ENCODE results near the gene KMT2A. TPM values are rescaled to one million over a fixed set of nuclear protein-coding genes. Genes with fewer than 3 reads are reported as not detected.
"Not testable (repeated sequence)": the region's sequence is repeated elsewhere in the genome, so short reads cannot be mapped to it uniquely, and the experiment has no call there.

Gene KMT2A
- total and polyA plus RNA-seq, 5 donors from 2014 or later: 12.1 to 179 (median 18.4) TPM

DNA sequence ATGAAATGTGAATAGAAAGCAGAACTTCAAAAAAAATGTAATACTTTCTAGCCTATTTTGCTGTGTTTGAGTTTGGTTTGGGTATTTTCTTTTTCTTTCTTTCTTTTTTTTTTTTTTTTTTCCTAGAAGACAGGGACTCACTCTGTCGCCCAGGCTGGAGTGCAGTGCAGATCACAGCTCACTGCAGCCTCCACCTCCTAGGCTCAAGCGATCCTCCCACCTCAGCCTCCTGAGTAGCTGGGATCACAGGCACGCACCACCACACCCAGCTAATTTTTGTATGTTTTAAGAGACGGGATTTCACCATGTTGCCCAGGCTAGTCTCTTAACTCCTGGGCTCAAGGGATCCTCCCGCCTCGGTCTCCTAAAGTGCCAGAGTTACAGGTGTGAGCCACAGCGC is 33.7 kb upstream of the KMT2A start:
- ATAC-seq (ENCODE audit: low read depth in 2 of 2); H3K9me3 ChIP-seq (ENCODE audit: control insufficient read depth in 2 of 2, low read length in 2 of 2); DNase-seq; H3K36me3 Mint-ChIP-seq; H3K27me3 Mint-ChIP-seq; H3K9me3 Mint-ChIP-seq; H3K27me3 ChIP-seq (ENCODE audit: control insufficient read depth, insufficient read depth, low read length): not testable (repeated sequence)
- H3K4me3 ChIP-seq (ENCODE audit: low read depth, low read length): peak overlapping the region; percentile 95
- H3K36me3 ChIP-seq (ENCODE audit: control insufficient read depth, insufficient read depth, low read length): peaks cover 31% of the 10 kb centered on the region
- peak overlapping the region; percentile 98 for H3K27ac ChIP-seq (ENCODE audit: insufficient read depth, low read length, poor library complexity, severe bottlenecking)
- H3K4me1 Mint-ChIP-seq: peaks cover 38 to 75% (median 58%) of the 10 kb centered on the region in 4 donors
- H3K27ac Mint-ChIP-seq: peak overlapping the region in 2 of 3 donors; percentile 14 to 100
- H3K4me3 Mint-ChIP-seq: peak overlapping the region; percentile 92 to 98 (median 97)
- peaks cover 68% of the 10 kb centered on the region for H3K4me1 ChIP-seq (ENCODE audit: control insufficient read depth, insufficient read depth, low read length, poor library complexity, severe bottlenecking)

DNA sequence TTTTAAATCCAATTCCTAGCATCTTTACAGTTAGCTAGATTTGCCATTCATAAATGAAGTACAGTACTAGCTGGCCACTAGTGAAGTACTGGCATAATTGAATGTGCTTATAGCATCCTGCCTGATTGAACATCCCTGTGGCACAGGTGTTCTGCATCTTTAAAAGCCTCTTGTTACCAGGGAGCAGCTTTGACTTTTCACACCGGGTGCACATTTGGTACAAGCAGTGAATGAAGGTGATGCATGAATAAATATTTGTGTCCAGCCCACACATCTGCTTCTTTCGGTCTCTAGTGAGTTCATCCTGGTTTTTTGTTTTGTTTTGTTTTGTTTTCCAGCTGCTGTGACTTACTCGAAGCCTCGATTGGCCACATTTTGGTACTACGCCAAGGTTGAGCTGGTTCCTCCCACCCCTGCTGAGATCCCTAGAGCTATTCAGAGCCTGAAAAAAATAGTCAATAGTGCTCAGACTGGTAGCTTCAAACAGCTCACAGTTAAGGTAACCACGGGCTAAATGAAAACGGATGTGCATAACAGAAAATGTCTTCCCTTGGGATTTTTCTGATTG is 29.6 kb upstream of the KMT2A start:
- no peak overlapping the region for H3K4me3 ChIP-seq (ENCODE audit: low read depth, low read length)
- ATAC-seq (ENCODE audit: low read depth in 2 of 2) (no peak), DNase-seq (no peak)
- no peaks in the 10 kb centered on the region for H3K27me3 Mint-ChIP-seq
- H3K4me3 Mint-ChIP-seq: no peak overlapping the region
- peaks cover 21 to 51% (median 40%) of the 10 kb centered on the region in 4 donors for H3K4me1 Mint-ChIP-seq
- H3K9me3 Mint-ChIP-seq: no peaks in the 10 kb centered on the region
- peaks cover 23% of the 10 kb centered on the region for H3K36me3 Mint-ChIP-seq
- peaks cover 36% of the 10 kb centered on the region for H3K4me1 ChIP-seq (ENCODE audit: control insufficient read depth, insufficient read depth, low read length, poor library complexity, severe bottlenecking)
- no peaks in the 10 kb centered on the region for H3K9me3 ChIP-seq (ENCODE audit: control insufficient read depth in 2 of 2, low read length in 2 of 2)
- H3K27ac Mint-ChIP-seq: peak overlapping the region in 2 of 3 donors; percentile 21 to 43
- no peak overlapping the region for H3K27ac ChIP-seq (ENCODE audit: insufficient read depth, low read length, poor library complexity, severe bottlenecking)
- peaks cover 46% of the 10 kb centered on the region for H3K36me3 ChIP-seq (ENCODE audit: control insufficient read depth, insufficient read depth, low read length)
- H3K27me3 ChIP-seq (ENCODE audit: control insufficient read depth, insufficient read depth, low read length): no peaks in the 10 kb centered on the region

DNA sequence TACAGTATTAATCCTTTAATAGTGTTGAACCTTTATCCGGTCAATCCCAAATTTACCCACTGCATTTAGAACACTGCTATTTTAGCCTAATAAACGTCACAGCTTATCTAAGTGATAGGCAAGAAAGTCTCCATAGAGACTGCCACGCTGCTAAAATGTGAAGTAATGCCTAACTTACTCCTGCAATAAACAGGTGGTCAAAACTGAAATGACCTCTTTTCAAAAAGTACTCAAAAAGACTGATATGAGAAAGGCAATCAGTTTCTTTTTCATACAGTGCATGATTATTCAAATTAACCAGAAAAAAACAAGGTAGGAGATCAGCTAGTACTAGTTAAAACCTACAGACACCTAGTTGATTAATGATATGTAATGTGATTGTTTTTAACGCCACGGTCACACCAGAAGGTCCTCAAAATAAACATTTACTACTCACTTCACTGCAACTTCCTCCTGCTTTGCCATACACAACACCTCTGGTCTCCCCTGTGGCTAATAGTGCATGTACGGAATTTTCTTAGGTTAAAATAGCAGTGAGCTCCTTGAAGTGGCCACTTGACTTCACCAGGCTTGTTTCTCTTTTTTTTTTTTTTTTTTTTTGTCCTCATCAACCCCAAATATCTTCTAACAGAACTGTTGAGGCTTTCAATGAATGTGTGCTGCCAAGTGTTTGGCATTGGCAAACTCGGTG is 26.1 kb upstream of the KMT2A start:
- Mint-ChIP-seq H3K9me3 (no peaks in the 10 kb centered on the region), H3K27ac (peak overlapping the region in 1 of 3 donors; percentile 66), H3K4me1 (peaks cover 9 to 25% (median 18%) of the 10 kb centered on the region in 4 donors), H3K27me3 (no peaks in the 10 kb centered on the region), H3K4me3 (no peak overlapping the region), H3K36me3 (peaks cover 26% of the 10 kb centered on the region)
- no peak for DNase-seq
- no peaks in the 10 kb centered on the region for H3K9me3 ChIP-seq (ENCODE audit: control insufficient read depth in 2 of 2, low read length in 2 of 2)
- peaks cover 50% of the 10 kb centered on the region for H3K36me3 ChIP-seq (ENCODE audit: control insufficient read depth, insufficient read depth, low read length)
- no peaks in the 10 kb centered on the region for H3K27me3 ChIP-seq (ENCODE audit: control insufficient read depth, insufficient read depth, low read length)
- ATAC-seq (ENCODE audit: low read depth in 2 of 2): no peak
- H3K4me1 ChIP-seq (ENCODE audit: control insufficient read depth, insufficient read depth, low read length, poor library complexity, severe bottlenecking): peaks cover 2% of the 10 kb centered on the region
- H3K27ac ChIP-seq (ENCODE audit: insufficient read depth, low read length, poor library complexity, severe bottlenecking): no peak overlapping the region
- H3K4me3 ChIP-seq (ENCODE audit: low read depth, low read length): no peak overlapping the region

DNA sequence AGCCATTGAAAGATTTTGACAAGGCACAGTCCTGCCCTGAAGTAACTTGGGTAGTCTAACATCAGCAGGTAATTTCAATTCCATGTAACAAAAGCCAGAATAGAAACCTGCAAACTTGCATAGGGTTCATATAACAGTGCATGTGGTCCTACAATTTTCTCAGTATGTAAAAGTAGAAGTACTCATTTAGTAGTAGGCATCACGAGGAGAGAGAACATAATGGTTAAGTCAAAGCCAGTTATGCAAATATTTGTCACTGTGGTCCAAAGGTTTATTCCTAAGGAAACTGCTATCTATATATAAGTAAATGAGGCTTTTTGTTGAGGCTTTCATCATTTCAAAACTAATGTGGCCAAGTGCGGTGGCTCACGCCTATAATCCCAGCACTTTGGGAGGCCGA is 24.8 kb upstream of the KMT2A start:
- ATAC-seq (ENCODE audit: low read depth in 2 of 2) (no peak), DNase-seq (no peak)
- peaks cover 26% of the 10 kb centered on the region for H3K36me3 Mint-ChIP-seq
- Histone ChIP-seq H3K36me3 (ENCODE audit: control insufficient read depth, insufficient read depth, low read length) (peaks cover 38% of the 10 kb centered on the region), H3K9me3 (ENCODE audit: control insufficient read depth in 2 of 2, low read length in 2 of 2) (no peaks in the 10 kb centered on the region), H3K27ac (ENCODE audit: insufficient read depth, low read length, poor library complexity, severe bottlenecking) (no peak overlapping the region), H3K4me3 (ENCODE audit: low read depth, low read length) (no peak overlapping the region), H3K27me3 (ENCODE audit: control insufficient read depth, insufficient read depth, low read length) (no peaks in the 10 kb centered on the region), H3K4me1 (ENCODE audit: control insufficient read depth, insufficient read depth, low read length, poor library complexity, severe bottlenecking) (no peaks in the 10 kb centered on the region)
- no peaks in the 10 kb centered on the region for H3K9me3 Mint-ChIP-seq
- H3K4me1 Mint-ChIP-seq: peaks cover 4 to 16% (median 11%) of the 10 kb centered on the region in 4 donors
- no peaks in the 10 kb centered on the region for H3K27me3 Mint-ChIP-seq
- no peak overlapping the region for H3K27ac Mint-ChIP-seq
- peak overlapping the region in 1 of 4 donors; percentile 8 for H3K4me3 Mint-ChIP-seq

DNA sequence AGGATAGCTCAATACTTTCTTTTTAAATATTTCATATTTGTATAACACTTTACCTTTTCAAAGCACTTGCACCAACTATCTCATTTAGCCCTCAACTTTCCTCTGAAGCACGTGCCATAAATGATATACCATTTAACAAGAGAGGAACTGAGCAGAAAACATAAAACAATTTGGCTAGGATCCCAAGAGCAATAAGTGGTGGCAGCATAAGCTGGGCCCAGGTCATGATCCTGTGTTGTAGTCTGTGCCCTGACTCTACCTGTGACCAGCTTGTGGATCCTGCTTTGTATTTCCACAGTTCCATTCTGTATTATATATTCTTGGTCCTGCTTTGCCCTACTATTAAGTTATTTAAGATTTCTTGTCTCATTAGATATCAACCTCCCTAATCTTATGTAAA is 23.4 kb upstream of the KMT2A start:
- H3K36me3 ChIP-seq (ENCODE audit: control insufficient read depth, insufficient read depth, low read length): peaks cover 26% of the 10 kb centered on the region
- no peak overlapping the region for H3K4me3 ChIP-seq (ENCODE audit: low read depth, low read length)
- H3K9me3 ChIP-seq (ENCODE audit: control insufficient read depth in 2 of 2, low read length in 2 of 2): no peaks in the 10 kb centered on the region
- Mint-ChIP-seq H3K4me1 (peaks cover 4 to 12% (median 9%) of the 10 kb centered on the region in 4 donors), H3K9me3 (no peaks in the 10 kb centered on the region), H3K27ac (peak overlapping the region in 2 of 3 donors; percentile 4 to 76), H3K36me3 (peaks cover 19% of the 10 kb centered on the region), H3K27me3 (no peaks in the 10 kb centered on the region), H3K4me3 (no peak overlapping the region)
- H3K27ac ChIP-seq (ENCODE audit: insufficient read depth, low read length, poor library complexity, severe bottlenecking): peak overlapping the region; percentile 19
- no peak for ATAC-seq (ENCODE audit: low read depth in 2 of 2)
- H3K4me1 ChIP-seq (ENCODE audit: control insufficient read depth, insufficient read depth, low read length, poor library complexity, severe bottlenecking): no peaks in the 10 kb centered on the region
- no peaks in the 10 kb centered on the region for H3K27me3 ChIP-seq (ENCODE audit: control insufficient read depth, insufficient read depth, low read length)
- no peak for DNase-seq

DNA sequence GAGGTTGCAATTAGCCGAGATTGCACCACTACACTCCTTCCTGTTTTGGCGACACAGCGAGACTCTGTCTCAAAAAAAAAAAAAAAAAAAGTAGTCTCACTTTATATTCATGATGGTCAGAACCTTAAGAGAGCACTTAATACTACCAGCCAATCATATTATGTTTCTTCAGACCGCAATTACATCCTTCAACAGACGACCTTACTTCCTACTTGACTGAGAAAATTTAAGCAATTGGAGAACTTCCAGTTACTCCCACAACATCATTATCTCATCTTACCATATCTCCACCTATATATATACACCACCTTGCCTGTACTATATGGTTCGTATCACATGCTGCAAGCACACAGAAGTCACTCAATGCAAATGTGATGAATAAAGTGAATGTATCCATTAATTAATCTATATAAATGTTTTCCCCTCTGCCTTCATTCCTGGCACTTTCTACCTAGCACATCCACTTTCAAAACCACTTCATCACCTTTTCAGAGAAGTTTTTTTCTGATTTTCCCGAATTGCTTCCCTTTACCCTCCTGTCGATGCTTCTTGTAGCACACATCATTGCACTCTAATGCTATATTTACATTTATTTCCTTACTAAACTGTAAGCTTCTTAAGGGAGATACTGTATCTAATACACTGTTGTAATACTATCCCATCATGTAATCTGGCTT is 21.1 kb upstream of the KMT2A start:
- no peaks in the 10 kb centered on the region for H3K27me3 Mint-ChIP-seq

DNA sequence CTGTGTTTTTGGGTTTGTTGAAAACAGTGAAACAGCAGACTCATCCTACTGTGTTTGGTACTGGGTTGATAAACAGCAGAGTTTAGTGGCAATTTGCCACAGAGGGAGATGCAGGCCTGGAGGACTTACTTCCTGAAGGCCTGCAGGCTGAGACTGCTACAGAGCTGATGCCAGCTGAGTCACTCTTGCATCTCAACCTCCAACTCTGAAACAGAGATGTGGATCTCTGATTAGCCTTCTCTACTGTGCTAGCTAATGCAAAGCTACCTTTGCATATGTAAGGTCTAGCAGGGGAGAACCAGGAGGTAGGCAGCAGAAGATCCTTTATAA is 20.6 kb upstream of the KMT2A start:
- Histone ChIP-seq H3K4me3 (ENCODE audit: low read depth, low read length) (no peak overlapping the region), H3K36me3 (ENCODE audit: control insufficient read depth, insufficient read depth, low read length) (peaks cover 12% of the 10 kb centered on the region), H3K27me3 (ENCODE audit: control insufficient read depth, insufficient read depth, low read length) (no peaks in the 10 kb centered on the region), H3K27ac (ENCODE audit: insufficient read depth, low read length, poor library complexity, severe bottlenecking) (no peak overlapping the region), H3K4me1 (ENCODE audit: control insufficient read depth, insufficient read depth, low read length, poor library complexity, severe bottlenecking) (no peaks in the 10 kb centered on the region), H3K9me3 (ENCODE audit: control insufficient read depth in 2 of 2, low read length in 2 of 2) (no peaks in the 10 kb centered on the region)
- Mint-ChIP-seq H3K27me3 (no peaks in the 10 kb centered on the region), H3K9me3 (no peaks in the 10 kb centered on the region), H3K4me1 (peaks cover 0 to 8% (median 4%) of the 10 kb centered on the region in 4 donors), H3K36me3 (peaks cover 11% of the 10 kb centered on the region), H3K4me3 (no peak overlapping the region), H3K27ac (no peak overlapping the region)
- DNase-seq (peak in 1 of 3 donors; percentile 39), ATAC-seq (ENCODE audit: low read depth in 2 of 2) (peak; percentile 65 to 76)

More for the DNA sequence above, 21.1 kb upstream of the KMT2A start:
- H3K9me3 Mint-ChIP-seq: no peaks in the 10 kb centered on the region
- no peak overlapping the region for H3K27ac Mint-ChIP-seq
- no peaks in the 10 kb centered on the region for H3K27me3 ChIP-seq (ENCODE audit: control insufficient read depth, insufficient read depth, low read length)
- no peak overlapping the region for H3K4me3 ChIP-seq (ENCODE audit: low read depth, low read length)
- no peaks in the 10 kb centered on the region for H3K9me3 ChIP-seq (ENCODE audit: control insufficient read depth in 2 of 2, low read length in 2 of 2)
- DNase-seq (no peak), ATAC-seq (ENCODE audit: low read depth in 2 of 2) (no peak)
- peaks cover 16% of the 10 kb centered on the region for H3K36me3 Mint-ChIP-seq
- no peak overlapping the region for H3K27ac ChIP-seq (ENCODE audit: insufficient read depth, low read length, poor library complexity, severe bottlenecking)
- H3K4me1 Mint-ChIP-seq: peaks cover 4 to 13% (median 4%) of the 10 kb centered on the region in 4 donors
- H3K36me3 ChIP-seq (ENCODE audit: control insufficient read depth, insufficient read depth, low read length): peaks cover 15% of the 10 kb centered on the region
- H3K4me3 Mint-ChIP-seq: no peak overlapping the region
- H3K4me1 ChIP-seq (ENCODE audit: control insufficient read depth, insufficient read depth, low read length, poor library complexity, severe bottlenecking): no peaks in the 10 kb centered on the region
